Peyer's patch (tissue), 4 donors: Measurements from ENCODE around the gene TARS1. TPM values are rescaled to one million over a fixed set of nuclear protein-coding genes. Genes with fewer than 3 reads are reported as not detected.

Experiments used
- DNase-seq, 3 donors: peaks; one replicate each; pipeline ENCODE4 v3.0.0-alpha.2; 2017 to 2019
- H3K27ac ChIP-seq, 4 donors: fragments of 200-600 bp; sonication (generic); one replicate each; pipeline ENCODE4 v1.5.1; 2016 to 2019
- H3K27me3 ChIP-seq, 2 donors: fragments of 200-600 bp; sonication (generic); one replicate each; pipeline ENCODE4 v1.5.1; 2019
- H3K36me3 ChIP-seq, 3 donors: fragments of 200-600 bp; sonication (generic); one replicate each; pipeline ENCODE4 v1.5.1; 2016 to 2019
- H3K4me1 ChIP-seq, 4 donors: fragments of 200-600 bp; sonication (generic); one replicate each; pipeline ENCODE4 v1.5.1; 2016 to 2019
- H3K4me3 ChIP-seq, 4 donors: fragments of 200-600 bp; sonication (generic); 1 replicate in 3 of 4; 2 replicates in 1 of 4; pipeline ENCODE4 v1.5.1; 2016 to 2019; ENCODE audit warnings: mild to moderate bottlenecking in 1 of 4
- H3K9me3 ChIP-seq, 4 donors: fragments of 200-600 bp; sonication (generic); one replicate each; pipeline ENCODE4 v1.5.1; 2016 to 2019; ENCODE audit warnings: mild to moderate bottlenecking in 1 of 4
- POLR2A ChIP-seq, 2 donors: fragments of 450-650 bp; IDR thresholded peaks; one replicate each; pipeline ENCODE4 v1.5.1; 2017; ENCODE audit warnings: antibody characterized with exemption in 2 of 2, mild to moderate bottlenecking in 2 of 2, moderate library complexity in 2 of 2
- total RNA-seq, 4 donors: library from RNA; depleted of rRNA; stranded (reverse); fragments of >200 nt; gene quantifications; one replicate each; pipeline ENCODE4 v1.1.0, GENCODE V29; 2016
- TF ChIP-seq, protein P1 (sequence below), 6 experiments: fragments of 450-650 bp in 4 of 6; fragments of 200-600 bp in 2 of 6; sonication (generic) in 1 of 6; IDR thresholded peaks; one replicate each; pipeline ENCODE4 v1.5.1; 2017 to 2019; ENCODE audit warnings: antibody characterized with exemption in 6 of 6, mild to moderate bottlenecking in 3 of 6, moderate library complexity in 1 of 6

Gene TARS1
- total RNA-seq, 4 donors from 2014 or later: 29.7 to 123 (median 66.6) TPM

DNA sequence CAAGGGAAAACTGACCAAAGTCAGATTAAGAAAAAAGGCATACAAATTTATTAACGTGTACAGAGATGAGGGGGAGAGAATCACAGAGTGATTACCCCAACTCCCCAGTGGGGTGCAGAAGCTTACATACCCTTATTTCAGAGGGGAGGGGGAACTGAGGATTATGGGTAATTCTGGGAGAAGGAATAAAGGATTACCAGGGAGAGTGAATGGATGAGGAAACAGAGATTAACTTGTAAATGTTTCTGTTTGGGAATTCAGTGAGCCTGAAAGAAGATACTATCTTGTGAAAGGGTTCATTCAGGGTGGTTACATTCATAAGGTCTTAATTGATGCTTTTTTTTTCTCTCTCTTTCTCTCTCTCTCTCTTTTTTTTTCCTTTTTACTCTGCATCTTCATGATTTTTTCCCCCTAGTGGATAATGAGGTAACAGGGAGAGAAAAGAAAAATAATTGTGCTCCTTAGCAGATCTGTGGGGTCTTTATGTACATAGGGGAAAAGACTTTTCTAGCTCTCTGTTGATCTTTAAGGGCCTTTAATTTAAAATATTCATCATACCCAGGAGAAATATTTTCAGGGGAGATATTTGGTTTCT is 49.4 kb downstream of the TARS1 start:
- DNase-seq: no peak
- TF ChIP-seq, protein P1, sequence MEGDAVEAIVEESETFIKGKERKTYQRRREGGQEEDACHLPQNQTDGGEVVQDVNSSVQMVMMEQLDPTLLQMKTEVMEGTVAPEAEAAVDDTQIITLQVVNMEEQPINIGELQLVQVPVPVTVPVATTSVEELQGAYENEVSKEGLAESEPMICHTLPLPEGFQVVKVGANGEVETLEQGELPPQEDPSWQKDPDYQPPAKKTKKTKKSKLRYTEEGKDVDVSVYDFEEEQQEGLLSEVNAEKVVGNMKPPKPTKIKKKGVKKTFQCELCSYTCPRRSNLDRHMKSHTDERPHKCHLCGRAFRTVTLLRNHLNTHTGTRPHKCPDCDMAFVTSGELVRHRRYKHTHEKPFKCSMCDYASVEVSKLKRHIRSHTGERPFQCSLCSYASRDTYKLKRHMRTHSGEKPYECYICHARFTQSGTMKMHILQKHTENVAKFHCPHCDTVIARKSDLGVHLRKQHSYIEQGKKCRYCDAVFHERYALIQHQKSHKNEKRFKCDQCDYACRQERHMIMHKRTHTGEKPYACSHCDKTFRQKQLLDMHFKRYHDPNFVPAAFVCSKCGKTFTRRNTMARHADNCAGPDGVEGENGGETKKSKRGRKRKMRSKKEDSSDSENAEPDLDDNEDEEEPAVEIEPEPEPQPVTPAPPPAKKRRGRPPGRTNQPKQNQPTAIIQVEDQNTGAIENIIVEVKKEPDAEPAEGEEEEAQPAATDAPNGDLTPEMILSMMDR (IDR thresholded peaks at IDR 0.05): no peak
- TF ChIP-seq POLR2A (IDR thresholded peaks at IDR 0.05): no peak
- H3K27ac ChIP-seq: no peak overlapping the region
- no peaks in the 10 kb centered on the region for H3K9me3 ChIP-seq
- no peaks in the 10 kb centered on the region for H3K27me3 ChIP-seq
- no peaks in the 10 kb centered on the region for H3K36me3 ChIP-seq
- no peak overlapping the region for H3K4me3 ChIP-seq
- no peaks in the 10 kb centered on the region for H3K4me1 ChIP-seq

DNA sequence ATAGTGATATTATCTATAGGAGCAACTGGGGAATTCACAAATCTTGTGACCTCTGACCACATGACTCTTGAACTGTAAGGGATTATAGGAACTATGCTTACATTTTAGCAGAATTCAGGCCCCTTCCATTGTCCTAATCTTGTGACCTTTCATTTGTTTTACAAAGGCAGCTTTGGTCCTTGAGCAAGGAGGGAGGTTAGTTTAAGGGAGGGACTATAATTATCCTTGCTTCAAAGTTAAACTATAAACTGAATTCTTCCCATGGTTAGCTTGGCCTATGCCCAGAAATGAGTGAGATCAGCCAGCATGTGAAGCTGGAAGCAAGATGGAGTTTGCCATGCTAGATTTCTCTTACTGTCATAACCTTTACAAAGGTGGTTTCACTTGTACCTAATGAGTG is 51.2 kb downstream of the TARS1 start:
- DNase-seq: no peak

DNA sequence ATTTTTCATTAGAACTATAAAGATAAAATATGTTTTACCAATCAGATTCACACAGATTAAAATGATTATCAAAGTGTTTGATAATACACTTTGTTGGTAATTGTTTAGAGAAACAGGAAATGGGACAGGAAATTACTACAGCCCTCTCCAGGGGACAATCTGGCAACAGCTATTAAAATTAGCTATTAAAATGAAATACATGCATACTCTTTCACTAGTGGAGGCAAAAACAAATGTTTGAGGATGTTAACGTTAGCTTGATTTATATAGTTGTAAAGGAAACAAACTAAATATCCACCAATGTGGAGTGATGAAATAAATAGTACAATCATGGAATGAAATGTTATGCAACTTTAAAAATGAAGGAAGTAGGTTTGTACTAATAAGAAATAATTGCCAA is 53.7 kb downstream of the TARS1 start:
- H3K36me3 ChIP-seq: no peaks in the 10 kb centered on the region
- no peaks in the 10 kb centered on the region for H3K27me3 ChIP-seq
- no peaks in the 10 kb centered on the region for H3K4me1 ChIP-seq
- H3K27ac ChIP-seq: no peak overlapping the region
- no peak for TF ChIP-seq POLR2A (IDR thresholded peaks at IDR 0.05)
- TF ChIP-seq, protein P1 (IDR thresholded peaks at IDR 0.05): no peak
- no peak overlapping the region for H3K4me3 ChIP-seq
- DNase-seq: no peak
- no peaks in the 10 kb centered on the region for H3K9me3 ChIP-seq

More for the DNA sequence above, 51.2 kb downstream of the TARS1 start:
- Histone ChIP-seq H3K4me1 (no peaks in the 10 kb centered on the region), H3K27me3 (no peaks in the 10 kb centered on the region), H3K36me3 (no peaks in the 10 kb centered on the region), H3K4me3 (no peak overlapping the region), H3K27ac (no peak overlapping the region), H3K9me3 (no peaks in the 10 kb centered on the region)
- no peak for TF ChIP-seq POLR2A (IDR thresholded peaks at IDR 0.05)
- TF ChIP-seq, protein P1 (IDR thresholded peaks at IDR 0.05): no peak

DNA sequence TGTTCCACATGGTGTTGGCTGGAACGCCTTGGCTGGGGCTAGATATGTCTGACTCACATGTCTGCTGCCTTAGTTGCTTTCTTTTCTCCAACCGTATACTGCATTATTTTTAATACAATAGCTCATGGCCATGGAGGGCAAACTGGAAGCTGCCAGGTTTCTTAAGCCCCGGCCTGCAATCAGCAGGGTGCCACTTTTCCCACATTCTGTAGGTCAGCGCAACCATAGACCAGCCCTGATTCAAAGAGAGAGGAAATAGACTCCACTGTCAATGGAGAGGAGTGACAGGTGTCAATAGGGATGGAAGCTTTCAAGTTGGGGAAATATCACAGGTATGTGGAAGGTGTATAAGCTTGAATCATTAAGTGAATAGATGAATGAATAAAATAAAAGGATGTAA is 60.5 kb downstream of the TARS1 start:
- Histone ChIP-seq H3K4me1 (no peaks in the 10 kb centered on the region), H3K27ac (no peak overlapping the region), H3K4me3 (no peak overlapping the region), H3K36me3 (no peaks in the 10 kb centered on the region), H3K9me3 (no peaks in the 10 kb centered on the region), H3K27me3 (no peaks in the 10 kb centered on the region)
- no peak for TF ChIP-seq POLR2A (IDR thresholded peaks at IDR 0.05)
- TF ChIP-seq, protein P1 (IDR thresholded peaks at IDR 0.05): no peak
- no peak for DNase-seq

DNA sequence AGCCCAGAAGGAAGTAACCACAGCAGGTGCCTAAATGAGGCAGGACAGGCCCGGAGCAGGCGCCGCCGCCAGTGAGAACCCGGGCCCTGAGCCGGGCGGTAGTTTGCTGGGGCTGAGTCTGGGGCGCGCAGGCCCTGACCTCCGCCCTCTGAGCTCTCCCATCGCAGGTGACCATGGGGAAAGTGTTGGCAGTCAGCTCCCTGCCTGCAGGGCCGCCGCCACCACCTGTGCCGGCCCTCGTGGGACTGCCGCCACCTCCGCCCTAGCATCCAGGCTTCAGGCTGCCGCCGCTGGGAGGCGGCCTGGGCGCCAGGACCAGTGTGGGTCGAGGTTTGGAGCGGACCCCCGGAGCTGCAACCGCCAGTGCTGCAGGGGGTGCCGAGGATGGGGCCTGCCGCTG is 61.1 kb downstream of the TARS1 start:
- Histone ChIP-seq H3K27me3 (no peaks in the 10 kb centered on the region), H3K36me3 (no peaks in the 10 kb centered on the region), H3K27ac (no peak overlapping the region), H3K4me1 (no peaks in the 10 kb centered on the region), H3K9me3 (no peaks in the 10 kb centered on the region), H3K4me3 (no peak overlapping the region)
- no peak for TF ChIP-seq POLR2A (IDR thresholded peaks at IDR 0.05)
- TF ChIP-seq, protein P1 (IDR thresholded peaks at IDR 0.05): no peak
- no peak for DNase-seq

DNA sequence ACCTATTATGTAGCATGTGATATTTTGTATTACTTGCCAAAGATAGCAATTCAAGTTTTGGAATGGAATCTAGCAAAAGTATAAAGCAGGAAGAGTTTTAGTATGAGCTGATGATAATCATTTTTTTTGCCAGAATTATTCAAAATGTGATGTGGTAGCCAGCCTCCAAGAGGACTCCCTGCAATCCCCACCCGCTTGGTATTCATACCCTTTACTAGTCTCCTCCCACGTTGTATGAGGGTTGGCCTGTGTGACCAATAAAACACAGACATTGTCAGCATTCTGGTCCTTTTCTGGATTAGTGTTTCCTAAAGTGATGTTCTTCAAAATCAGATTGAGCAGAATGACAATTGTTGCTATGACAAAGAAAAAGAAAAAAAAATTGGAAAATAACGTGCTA is 63.8 kb downstream of the TARS1 start:
- no peaks in the 10 kb centered on the region for H3K9me3 ChIP-seq
- H3K36me3 ChIP-seq: no peaks in the 10 kb centered on the region
- H3K4me1 ChIP-seq: no peaks in the 10 kb centered on the region
- H3K27me3 ChIP-seq: no peaks in the 10 kb centered on the region
- no peak overlapping the region for H3K27ac ChIP-seq
- no peak overlapping the region for H3K4me3 ChIP-seq
- no peak for DNase-seq
- TF ChIP-seq, protein P1 (IDR thresholded peaks at IDR 0.05): no peak
- TF ChIP-seq POLR2A (IDR thresholded peaks at IDR 0.05): no peak
